GM21825 (cell line): ENCODE measurements around the gene OCA2.

Source experiments
- ATAC-seq: cut with Tn5 transposase; IDR thresholded peaks from one replicate; pipeline ENCODE4 v1.9.1; 2021; ENCODE audit warnings: mild to moderate bottlenecking, moderate library complexity; ENCODE audit not compliant: unreplicated experiment

The OCA2 gene

DNA sequence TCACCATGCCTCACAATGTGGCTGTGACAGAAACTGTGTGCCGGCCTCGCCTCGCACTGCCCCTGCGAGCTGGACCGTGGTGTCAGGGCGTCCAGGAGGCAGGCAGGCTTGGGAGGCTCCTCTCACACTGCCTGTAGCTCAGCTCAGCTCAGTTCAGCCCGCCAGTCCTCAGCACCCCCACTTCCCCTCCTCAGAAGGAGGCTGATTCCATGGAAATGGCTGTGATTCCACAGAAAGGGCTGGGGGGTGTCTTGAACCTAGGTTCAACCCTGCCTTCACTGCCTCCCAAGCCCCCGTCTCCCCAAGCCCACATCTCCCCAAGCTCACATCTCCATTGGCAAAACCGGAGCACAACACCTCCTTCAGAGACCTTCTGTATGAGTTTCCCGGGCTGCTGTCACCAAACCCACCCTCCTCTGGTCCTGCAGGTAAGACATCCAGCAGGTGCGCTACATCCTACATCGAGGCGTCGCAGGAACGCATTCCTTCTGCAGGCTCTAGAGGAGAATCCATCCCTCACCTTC lies 94.0 kb downstream of the OCA2 start:
- no peak for ATAC-seq

- no peak for ATAC-seq
These were observed 94.7 kb downstream of the OCA2 start for GRCh38 chr15:28004143-28005003.

DNA sequence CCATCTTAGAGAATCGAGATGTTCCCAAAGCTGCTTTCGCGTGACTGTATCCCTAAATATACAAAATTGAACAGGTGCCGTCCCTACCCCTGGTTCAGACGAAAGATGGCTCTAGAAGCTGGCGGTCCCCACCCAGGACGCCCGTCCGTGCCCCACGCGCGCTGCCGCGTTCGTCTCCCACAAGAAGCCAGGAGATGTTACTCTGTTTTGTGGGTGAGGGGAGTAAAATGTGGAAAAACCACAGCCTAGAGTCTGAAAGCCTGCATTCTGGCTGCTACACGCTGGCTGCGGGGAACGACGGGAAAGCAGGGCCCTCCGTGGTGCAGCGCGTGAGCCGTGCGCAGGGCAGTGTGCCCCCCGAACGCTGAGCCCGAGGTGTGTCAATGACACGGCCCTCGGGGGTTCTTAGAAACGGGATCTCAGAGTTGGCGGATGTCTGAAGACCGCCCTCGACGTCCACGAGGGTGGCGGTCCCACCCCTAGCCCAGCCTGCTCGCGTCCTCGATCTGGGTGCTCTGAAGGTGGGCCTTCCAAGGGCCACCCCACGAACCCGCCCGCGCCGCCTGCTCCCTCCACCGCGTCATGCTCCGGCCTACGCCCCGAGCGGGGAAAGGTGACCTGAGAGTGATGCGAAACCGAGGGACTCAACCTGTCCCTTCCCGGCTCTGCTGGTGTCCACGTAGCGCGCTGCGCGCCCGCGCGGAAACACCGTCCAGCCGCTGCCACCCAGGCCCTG lies 95.6 kb downstream of the OCA2 start:
- no peak for ATAC-seq

DNA sequence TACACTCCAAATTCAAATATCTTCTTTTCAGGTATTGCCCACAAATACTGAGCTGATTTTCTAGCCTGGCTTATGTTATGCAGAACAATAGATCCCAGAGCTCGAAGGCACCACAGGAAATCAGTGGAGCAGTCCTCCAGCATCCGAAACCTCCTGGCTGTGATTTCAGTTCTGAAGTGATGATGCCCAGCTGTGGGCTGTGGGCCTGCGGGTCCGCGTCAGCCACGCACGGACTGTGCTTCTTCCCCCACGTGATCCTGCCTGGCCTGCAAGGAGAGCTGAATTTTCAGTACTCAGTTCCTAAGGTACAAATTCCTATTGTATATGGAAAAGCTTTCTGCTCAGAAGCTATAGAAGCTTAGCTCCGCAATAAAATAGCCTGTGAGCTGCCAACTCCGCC lies 96.2 kb downstream of the OCA2 start:
- ATAC-seq: no peak

GRCh38 chr15:28002136-28002861 lies 96.8 kb downstream of the OCA2 start:
- no peak for ATAC-seq

DNA sequence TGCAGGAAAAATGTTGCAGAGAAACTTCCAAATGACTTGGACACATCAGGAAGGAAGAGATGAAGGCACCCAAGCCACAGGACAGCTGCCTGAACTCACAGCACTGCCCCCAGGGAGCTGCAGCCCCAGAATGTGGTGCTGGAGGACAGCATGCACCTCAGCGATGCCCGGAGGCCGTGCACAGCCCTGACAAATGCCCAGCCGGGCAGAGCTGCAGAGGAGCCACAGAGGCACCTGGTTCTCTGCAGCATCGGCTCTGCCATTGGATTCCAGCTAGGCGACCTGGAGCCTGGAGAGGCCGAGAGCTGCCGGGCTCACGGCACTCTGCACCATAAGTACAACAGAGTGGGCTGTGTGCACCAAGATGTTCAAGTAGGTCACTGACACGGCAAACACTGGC lies 97.5 kb downstream of the OCA2 start:
- no peak for ATAC-seq

DNA sequence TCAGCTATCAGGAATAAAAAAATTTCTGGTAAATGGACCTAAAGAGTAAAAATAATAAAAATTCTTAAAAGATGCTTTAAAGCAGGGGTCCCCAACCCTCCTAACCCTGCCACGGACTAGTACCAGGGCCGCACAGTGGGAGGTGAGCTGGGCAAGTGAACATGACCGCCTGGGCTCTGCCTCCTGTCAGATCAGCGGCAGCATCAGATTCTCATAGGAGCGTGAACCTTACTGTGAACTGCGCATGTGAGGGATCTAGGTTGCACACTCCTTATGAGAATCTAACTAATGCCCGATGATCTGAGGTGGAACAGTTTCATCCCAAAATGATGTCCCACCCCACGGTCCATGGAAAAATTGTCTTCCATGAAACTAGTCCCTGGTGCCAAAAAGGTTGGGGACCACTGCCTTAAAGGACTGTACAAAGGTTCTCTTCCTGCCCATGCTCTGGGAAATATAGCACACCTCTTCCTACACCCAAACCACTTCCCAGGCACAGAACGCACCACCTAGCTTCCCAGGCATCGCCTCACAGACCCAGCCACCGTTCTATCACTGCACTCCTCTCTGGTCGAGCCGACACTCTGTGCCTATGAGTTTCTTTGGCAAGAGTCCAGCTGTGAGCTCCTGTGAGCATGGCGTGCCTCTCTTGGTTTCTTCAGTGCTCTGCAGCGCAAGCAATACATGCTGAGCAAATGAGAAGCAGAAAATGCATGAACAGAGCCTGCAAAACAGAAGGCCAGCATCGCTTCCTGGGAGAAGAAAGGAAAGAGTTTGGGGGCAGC lies 104.9 kb downstream of the OCA2 start:
- no peak for ATAC-seq

- no peak for ATAC-seq
These were observed 105.6 kb downstream of the OCA2 start for GRCh38 chr15:27993544-27993943.

DNA sequence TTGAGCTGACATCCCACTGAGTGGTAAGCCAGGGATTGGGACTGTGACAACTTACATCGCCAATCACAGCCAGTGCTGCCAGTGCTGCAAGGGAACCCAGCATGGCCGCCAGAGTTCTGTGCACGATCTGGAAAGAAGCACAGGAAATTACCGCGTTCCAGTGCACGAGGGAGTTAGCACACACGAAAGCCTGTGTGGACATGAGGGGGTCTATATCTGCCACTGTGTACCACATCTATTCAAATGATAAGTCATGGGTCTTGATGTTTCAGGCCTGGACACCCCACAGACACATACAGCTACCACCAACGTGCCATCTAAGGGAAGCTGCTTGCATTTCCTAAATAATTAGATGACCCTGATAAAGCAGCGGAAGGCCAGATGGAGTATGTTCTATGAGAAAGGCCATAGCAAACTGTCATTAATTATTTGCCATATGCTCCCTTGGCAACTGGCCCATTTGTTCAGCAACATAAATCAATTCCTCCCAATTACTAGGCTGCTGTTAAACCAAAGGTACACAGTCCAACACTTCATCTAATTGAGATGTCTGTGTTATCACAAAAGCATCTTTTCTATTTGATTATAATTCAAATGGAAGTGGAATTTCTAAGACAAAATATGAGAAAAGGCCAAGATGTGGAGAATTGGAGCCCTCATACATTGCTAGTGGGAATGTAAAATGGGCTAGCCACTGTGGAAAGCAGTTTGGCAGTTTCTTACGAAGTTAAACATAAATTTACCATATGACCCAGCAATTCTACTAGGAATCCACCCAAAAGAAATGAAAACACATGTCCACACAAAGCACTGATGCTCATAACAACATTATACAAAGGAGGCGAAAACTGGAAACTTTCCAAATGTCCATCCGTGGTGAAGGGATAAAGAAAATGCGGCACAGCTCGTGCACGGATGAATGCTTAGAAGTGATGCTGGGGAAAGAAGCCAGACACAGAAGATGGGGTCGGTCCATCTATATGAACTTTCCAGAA lies 108.3 kb downstream of the OCA2 start:
- no peak for ATAC-seq

DNA sequence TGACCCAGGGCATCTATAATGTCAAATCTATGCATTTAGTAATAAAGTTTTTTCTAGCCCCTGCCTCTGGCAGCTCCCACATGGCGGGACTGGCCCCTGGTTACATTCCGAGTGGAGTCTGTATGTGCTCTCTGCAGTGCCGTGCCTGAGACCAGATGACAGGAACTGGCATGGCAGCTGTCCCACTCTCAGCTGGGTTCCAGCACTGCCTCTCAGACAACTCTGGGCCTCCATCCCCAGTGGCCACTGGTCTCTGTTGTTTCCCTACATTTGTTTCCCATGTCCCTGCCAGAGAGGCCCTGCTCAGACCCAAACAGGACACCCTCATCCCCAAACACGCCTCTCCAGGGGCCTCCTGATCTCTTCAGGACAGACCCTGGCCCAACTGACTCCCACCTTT lies 109.3 kb downstream of the OCA2 start:
- ATAC-seq: no peak

DNA sequence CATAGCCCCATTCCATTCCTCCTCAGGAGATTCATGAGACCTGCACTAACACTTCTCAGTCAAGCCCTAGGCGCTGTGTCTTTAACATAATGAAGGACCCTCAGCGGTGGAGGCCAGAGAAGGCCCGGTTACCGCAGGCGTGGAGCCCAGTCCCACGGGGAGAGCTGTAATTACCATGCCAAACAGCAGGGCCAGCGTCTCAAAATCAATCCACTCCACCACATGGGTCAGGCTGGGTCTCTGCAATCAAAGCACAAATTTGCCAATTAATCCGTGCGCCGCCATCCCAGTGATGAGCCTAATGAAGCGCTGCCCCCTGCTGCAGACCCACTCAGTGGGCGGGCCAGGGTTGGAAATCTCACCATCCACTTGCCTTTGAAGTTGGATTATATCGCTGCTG lies 109.7 kb downstream of the OCA2 start:
- no peak for ATAC-seq

GRCh38 chr15:27985099-27985498 lies 114.0 kb downstream of the OCA2 start:
- ATAC-seq: no peak

DNA sequence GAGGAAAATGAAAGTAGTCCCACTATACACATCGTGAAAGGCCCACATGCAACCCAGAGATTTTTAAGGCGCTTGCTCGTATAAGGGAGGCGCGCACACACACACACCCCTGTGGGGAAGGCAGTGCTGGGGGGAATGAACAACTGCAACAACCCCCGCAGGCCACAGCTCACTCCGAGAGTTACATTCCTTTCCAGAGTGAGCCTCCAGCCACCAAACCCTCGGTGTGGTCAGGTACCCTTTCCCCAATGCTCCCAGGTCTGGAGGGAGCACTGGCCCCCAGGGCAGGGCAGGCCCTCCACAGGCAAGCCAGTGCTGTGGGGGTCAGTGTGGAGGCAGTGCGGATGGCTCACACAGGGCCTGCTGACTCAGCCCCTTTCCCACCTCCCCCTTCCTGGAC lies 115.6 kb downstream of the OCA2 start:
- ATAC-seq: no peak

DNA sequence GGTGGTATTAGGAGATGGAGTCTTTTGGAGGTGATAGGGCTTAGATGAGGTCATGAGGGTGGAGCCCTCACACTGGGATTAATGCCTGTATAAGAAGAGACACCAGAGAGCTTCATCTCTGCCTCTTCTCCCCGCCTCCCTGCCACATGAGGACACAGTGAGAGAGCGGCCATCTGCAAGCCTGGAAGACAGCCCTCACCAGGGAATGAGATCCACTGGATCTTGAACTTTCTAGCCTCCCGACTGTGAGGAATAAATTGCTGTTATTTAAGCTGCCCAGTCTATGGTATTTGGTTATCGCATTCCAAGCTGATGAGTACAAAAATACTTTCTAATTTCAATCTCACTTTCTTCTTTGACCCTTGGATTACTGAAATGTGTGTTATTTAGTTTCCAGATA lies 121.4 kb downstream of the OCA2 start:
- no peak for ATAC-seq

- no peak for ATAC-seq
These were observed 125.2 kb downstream of the OCA2 start for GRCh38 chr15:27973886-27974285.

- ATAC-seq: no peak
These were observed 128.3 kb downstream of the OCA2 start for GRCh38 chr15:27970661-27971392.

GRCh38 chr15:27967541-27967940 lies 131.6 kb downstream of the OCA2 start:
- no peak for ATAC-seq

GRCh38 chr15:27965546-27965945 lies 133.6 kb downstream of the OCA2 start:
- ATAC-seq: no peak

DNA sequence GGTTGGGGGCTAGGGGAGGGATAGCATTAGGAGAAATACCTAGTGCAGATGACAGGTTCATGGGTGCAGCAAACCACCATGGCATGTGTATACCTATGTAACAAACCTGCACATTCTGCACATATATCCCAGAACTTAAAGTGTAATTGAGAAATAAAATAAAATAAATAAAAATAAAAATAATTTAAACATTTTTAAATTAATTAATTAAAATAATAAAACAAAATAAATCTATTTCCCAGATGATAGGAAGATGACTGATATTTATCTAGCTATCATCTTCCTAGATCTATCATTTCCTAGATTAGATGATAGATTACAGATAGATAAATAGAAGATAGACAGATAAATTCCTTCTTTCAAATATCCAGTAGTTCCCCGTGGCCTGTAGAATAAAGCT lies 137.3 kb downstream of the OCA2 start:
- ATAC-seq: no peak
